CD4-positive, alpha-beta T cell treated with Interleukin-2 at 100 ng/mL for 4 hours (primary cell): ENCODE data around the gene MAST4.

ENCODE experiments used
- DNase-seq: peaks from one replicate; pipeline ENCODE4 v3.0.0-alpha.2; 2020; ENCODE audit warnings: low spot score

Gene MAST4

DNA sequence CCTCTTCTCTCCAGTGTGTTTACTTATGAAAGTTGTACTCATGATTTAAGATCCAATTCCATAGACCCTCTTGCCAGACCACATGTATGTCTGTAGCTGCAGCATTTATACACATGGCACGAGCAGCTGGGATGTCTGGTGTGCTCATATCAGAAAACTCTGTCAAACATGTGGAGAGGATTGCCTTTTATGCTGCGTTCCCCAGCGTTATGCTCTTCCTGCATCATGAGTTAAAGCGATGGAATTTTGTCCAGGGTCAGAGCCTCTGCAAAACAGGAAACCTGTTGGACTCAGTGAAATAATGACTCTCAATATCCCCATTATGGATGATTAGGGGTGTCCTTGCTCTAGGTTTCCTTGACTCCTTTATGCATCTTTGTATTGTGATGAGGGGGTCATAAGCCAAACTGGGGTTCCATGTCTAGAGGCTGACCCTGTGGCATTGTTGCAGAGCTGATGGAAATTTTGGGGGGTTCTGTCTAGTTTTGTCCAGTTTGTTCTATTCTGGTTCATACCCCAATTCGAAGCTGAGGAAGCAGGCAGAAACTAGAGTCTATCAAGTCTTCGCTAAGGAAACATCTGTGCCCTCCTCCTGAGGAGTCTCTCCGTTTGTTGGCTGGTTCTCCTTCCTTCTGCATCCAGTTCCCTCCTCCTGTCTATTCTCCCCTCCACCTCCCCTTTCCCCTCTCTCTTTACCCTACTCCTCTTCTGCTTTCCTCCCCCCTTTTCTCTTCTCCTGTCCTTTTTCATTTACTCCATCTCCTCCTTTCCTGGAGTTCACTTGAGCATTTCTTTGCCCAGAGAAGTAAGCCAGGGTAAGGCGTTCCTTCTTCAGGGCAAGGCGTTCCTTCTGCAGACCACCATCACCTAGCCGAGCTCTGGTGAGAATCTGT is 252.8 kb downstream of the MAST4 start:
- no peak for DNase-seq

DNA sequence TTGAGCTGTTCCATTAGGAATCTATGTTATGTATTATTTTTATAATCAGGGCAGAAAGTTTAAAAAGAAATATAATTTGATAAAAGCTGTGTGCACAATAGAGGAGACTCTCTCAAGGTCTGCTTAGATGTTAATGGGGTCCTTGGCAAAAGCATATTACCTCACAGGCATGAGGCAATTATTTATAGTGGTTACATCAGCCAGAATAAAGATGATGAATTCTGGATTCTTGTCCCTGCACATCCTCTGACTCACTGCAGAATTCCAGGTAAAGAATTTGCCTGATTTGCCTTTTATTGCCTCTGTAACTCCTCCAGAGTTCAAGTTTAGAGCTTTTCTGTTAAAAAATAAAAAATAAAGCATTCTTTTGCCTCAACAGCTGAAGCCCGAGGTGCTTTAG is 253.6 kb downstream of the MAST4 start:
- no peak for DNase-seq

DNA sequence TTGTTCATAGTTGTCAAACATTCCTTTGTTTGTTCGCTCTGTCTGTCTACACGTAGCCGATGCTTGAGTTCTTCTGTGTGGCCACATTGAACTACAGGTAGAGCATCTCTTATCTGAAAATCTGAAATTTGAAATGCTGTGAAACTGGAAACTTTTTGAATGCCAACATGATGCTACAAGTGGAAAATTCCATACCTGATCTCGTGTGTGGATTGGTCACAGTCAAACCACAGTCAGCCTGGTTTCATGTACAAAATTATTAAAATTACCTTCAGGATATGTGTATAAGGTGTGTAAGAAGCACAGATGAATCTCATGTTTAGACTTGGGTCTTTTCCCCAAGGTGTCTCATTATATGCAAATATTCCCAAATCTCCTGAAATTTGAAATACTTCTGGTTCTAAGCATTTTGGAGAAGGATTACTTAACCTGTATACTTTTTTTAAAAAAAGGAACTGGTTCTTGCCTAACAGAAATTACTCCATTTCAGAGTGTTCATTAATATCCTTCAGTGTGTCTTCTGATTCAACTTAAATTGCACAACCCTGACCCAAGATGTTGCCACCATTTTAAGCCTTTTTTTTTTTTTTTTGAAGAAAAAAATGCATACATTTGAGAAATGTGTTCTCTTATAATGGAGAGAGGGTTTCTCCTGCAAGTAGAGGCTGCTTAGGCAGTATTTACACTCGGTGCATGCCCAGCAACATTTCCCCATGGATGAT is 254.3 kb downstream of the MAST4 start:
- DNase-seq, result no peak

DNA sequence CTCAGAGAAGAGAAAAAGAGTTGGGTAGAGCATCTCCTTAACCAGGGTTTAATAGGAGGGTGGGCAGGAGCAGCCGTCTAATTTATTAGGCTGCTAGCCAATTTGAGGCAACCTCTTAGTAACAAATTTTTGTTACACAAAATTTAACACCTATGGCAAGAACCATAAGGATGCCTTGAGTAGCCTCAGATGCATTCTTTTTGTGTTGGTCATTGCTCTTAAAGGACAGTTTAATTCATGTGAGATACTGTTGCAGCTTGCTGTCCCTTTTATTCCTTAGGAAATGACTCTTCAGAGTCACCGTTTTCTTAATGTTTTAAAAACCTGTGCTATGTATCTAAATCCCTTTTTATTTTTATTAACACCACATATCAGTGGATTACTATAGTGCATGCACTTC is 255.1 kb downstream of the MAST4 start:
- no peak for DNase-seq

DNA sequence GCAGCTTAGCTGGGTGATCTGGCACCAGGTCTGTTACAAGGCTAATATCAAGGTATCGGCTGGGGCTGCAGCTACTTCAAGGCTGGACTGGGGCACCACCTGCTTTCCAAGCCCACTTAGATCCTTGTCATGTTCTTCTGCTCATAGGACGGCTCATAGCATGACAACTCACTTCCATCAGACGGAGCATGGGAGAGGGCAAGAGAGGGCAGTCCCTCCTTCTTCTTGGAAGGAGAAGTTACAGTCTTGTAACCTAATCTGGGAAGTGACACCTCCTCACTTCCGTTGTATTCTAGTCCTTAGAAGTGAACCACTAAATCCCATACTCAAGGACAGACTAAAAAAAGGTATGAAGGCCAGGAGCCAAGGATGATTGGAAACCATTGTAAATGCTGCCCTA is 258.2 kb downstream of the MAST4 start:
- no peak for DNase-seq

DNA sequence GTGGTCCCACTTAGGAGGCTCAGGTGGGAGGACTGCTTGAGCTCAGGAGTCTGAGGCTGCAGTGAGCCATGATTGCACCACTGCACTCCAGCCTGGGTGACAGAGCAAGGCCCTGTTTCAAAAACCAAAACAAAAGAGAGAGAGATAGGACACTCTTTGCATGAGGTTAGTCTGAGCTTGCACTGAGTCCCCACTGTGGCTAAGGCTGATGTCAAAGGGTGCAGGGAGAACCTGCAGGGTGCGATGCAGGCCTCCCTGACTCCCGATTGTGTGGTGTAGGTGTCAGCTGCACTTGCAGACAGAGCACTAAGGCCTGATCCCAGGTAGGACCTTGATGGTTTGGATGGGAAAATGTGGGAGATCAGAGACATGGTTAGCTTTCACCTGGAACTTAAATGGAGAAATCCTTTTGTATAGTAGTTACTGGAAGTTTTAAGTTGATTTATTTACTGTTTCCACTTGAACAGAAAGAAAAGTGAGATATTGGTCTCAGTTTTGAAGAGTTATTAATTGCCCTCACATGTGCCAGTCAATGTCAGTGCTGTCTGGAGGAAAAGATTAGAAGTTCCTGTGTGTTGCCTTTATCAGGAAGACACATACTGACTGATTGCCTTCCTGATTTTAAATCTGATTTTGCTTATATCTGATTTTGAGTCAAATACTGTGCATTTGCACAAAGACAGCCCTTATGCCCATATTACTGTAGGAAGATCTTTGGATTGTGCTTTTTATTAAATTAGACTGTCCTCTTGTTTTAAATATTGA is 260.0 kb downstream of the MAST4 start:
- DNase-seq, result no peak

DNA sequence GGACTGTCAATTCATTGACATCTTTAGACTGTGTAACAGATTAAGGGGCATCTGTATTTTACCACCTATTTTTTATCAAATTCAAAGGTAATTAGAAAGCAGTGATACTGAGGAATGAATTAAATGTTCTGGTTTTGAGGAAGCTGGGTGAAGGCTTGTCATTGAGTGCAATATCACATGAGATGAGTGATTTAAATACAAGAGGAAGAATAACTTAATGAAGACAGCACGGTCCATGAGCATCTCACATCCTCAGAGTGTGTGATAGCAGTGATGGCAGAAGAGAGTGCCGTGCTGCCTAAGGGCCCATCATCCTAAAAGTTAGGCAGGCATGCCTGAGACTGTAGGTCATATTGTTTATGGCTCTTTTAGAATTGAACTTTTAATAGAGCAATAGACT is 263.3 kb downstream of the MAST4 start:
- no peak for DNase-seq

DNA sequence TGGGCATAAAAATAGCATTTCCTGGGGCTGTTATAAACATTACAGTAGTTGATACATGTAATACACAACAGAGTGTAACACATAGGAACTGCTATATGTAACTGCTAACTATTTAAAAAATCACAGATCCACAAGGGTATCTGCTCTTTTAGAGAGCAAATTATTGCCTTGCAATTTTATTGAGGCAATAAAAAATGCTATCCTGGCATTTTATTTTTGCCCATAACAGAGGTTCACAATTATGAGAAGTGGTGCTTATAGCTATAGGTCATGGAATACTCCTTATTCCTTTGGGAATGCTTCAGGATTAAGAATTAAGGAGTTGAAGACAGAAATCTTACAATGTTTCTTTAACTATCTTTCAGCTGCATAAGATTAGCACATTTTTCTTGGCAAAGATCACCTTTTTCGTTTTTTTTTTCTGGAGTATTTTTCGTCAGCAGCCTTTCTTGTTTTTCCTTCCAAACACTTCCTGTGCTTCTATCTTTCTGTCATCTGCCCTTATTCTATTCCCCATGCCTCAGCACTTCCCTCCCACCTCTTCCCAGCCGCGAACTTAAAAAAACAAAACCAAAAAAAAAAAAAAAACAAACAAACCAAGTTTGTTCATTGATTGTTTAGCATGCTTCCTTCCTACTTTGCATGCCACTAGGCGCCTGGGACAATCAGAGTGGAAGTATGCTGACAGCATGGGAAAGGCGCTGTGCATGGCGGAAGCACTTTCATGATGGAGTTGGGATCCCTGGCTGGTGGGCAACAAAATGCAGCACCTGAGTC is 264.2 kb downstream of the MAST4 start:
- DNase-seq, result no peak

DNA sequence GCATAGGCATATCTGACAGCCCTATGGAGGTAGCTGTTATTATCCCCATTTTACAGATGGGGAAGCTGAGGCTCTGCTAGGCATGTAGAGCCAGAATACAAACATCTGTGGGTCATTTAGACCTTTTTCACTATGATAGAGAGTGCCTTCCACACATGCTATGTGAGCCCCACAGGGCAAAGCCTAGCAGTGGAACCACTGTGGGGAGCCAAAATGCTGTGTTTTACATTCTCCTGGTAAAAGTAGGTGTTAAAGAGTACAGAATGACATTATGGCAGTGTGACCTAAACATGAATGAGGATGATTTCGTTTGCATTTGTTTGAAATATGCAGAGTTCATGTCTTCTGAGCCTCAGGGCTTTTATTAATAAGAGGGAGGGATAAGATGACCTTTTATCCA is 265.2 kb downstream of the MAST4 start:
- DNase-seq, result no peak

DNA sequence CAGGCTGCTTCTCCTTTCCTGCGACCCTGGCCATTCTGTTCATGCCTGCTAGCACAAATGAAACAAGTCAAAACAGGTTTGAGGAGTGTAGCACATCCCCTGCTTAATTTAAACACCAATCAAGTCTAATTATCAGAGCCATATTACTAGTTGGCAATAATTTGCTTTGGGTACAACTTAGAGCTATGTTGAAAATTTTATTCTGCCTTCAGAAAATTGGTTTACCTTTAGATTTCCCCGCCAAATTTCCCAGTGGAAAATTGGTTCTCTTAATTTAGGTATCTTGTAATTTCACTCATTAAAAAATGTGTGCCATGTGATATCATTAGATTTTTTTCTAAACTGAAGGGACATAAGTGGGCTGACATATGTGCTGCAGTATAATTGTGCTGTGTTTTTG is 265.8 kb downstream of the MAST4 start:
- no peak for DNase-seq

DNA sequence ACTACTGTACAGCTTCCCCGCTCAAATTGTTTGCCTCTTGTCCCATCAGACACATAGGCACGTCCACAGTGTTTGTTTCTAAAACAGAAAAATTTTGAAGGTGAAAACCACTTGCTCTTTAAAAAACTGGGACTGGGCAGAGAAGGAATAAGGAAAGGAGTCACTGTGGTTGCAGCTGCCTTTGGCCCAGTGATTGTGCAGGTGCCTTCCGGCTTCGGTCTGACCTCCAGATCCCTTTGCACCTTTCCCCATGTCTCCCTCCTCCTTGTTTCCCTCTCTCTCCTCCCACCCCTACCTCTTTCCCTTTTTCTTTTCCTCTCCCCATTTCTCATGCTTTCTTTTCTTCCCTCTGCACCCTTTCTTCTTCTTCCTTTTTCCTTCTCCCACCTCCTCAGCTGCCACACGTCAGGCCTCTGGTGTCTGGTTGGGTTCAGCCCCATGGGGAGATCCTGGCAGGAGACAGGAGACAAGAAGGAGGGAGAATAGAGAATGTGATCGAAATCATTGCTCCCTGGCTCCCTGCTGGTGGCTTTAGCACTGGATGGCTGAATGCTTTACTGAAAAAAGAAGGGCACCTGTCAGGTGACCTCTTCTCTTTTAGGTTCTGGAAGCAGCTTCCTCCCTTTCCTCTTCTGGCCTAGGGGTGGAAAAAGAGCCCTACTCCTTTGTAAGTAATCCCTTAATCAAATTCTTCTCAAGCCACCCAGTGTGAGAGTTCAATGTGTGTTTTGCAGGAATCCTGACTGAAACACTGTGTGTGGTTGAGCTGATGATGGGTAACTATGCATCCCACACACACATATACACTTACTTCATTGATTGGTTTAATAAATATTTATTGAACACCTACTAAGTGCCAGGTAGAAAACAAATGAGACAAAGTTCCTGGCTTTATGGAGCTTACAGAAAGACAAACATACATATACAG is 267.3 kb downstream of the MAST4 start:
- no peak for DNase-seq

DNA sequence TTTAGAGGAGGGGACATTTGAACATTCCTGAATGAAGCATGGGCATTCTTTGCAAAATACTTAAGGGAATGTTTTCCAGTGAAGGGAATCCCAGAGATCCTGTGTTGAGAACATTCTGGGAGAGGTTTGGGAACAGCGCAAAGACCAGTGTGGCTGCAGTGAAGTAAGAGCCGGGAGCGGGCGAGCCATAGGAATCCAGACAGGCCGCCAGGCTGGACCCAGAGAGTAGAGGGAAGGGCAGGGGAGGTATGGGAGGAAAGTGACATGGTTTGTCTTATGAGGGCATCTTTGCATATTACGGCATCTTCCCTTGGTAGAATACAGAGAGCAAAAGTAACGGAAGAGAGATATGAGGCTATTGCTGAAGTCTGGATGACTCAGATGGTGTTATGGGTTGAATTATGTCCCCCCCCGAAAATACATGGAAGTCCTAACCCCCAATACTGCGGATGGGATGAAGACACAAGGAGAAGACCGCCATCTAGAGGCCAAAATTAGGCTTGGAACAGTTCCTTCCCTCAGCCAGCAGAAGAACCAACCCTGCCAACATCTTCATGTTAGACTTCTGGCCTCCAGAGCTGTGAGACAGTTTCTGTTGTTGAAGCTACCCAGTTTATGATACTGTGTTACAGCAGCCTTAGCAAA is 268.2 kb downstream of the MAST4 start:
- peak; percentile 51 for DNase-seq

DNA sequence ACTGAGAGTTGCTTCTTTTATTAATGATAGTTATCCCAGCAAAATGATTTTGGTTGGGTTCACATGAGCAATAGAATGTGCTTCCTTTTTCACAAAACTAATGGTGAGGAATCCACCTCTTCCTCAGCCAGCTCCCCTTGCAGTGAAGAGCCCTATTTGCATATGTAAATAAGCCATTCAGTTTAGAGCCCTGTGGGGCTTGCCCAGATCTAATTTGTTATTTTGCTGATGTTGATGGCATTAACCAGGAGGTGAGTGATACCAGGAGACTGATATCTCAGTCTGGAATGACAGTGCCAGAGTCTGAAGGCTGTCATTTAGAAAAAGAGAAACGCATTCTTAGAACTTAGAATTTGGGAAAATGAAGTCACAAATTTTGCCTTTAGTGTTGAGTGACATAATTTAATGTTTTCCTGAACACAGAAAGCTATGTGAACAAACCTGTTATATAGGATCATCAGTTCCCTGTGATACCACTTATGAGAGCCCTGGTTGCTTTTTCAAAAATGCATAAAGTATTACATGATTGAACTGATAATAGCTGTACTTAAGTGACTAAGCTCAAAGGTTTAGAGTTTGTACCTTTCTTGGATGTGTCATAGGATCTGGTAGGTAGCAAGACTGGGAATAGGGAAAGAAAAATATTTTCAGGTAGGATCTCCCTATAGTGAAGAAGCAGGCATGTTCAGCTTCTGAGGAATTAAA is 271.6 kb downstream of the MAST4 start:
- no peak for DNase-seq

DNA sequence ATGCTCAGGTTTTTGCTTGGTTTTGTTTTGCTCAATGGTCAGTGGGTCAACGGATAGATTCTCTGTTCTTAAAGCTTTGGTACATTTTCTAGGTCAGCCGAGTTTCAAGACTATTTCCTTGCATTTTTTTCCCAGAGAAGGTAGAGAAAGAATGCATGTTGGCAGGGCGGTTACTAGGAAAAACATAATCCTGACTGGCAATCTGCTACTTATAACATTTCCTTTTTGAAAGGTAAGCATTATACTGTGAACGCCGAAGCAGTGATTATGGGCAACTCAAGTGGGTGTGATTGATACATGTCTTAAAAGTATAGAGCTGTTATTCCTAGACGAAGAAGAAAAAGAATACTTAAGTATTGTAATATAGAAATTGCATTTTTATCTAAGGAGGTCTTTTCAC is 273.2 kb downstream of the MAST4 start:
- no peak for DNase-seq

DNA sequence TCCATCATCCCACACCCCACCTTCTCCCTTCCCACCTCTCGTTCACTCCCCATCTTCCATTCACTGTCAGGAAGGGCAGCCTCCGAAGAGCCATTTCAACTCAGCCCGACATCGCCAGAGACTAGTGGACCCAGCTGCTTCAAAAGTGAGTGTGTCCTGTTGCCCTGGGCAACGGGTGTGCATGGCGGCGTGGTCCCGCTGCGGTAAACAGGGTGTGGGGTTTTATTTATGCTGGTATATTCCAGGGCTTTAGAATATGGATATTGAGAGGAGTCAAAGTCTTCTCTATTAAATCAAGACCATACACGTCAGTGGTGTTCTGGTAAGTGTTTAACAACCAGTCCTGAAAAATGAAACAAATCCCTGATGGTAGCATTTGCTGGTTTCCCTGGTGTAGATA is 274.5 kb downstream of the MAST4 start:
- no peak for DNase-seq

DNA sequence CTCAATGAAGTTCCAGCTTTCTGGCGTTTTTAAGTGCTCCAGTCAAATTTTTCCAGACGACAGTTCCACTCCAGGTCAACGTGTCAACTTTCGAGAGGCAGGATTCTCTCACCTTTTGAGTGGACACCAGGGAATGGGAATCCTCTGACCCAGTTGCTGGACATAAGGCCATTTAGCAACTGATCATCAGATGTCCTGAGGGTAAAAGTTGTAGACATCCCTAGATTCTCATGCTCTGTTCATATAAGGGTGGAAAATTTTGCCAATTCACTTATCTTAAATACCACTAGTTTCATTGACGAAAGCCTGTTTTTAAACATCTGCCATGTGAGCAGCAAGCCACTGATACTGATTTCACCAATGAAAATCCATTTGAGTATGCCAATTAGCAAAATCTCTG is 275.5 kb downstream of the MAST4 start:
- DNase-seq, result no peak

DNA sequence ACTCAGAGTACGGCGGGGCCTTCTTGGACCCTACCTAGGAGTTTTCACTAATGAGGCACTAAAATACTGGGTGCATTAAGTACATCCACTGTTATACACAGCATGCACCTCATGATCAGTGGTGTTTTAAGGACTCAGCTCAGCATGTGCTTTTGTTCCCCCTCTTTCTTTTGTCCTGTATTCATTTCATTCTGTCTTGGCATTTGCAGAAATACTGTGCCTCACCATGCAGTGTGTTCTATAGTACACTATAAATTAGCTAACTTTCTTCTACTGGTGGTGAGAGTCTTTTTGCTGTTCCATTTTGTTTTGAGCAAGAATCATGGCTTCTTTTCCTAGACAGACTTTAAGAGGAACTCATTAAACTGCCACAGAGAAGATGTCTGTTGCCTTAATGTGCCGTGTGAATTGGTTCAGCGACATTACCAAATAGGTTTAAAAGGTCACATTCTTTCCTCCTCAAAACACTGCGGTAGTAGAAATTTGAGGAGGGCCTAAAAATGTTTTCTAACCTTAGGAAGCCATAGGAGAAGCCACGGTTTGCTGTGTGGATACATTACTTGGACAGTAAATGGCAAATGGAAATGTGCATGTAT is 276.6 kb downstream of the MAST4 start:
- DNase-seq, result no peak

DNA sequence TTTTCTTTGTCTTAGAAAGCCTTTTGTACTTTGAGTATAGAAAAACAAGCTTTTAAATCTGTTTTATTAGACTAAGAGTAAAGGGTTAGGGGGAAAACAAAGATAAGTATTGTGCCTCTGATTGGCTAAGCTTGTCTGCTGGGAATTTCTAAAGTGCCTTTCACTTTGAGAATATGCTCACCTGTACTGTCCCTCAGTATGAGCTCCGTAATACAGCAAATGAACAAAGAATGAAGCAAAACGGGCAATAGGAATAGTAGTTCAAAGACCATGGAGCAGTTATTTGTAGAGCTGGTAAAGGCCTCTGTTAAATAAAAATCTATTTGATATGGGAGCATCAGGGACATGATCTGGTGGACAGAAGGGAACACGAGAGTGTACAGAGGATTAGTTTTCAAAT is 277.8 kb downstream of the MAST4 start:
- DNase-seq, result no peak

DNA sequence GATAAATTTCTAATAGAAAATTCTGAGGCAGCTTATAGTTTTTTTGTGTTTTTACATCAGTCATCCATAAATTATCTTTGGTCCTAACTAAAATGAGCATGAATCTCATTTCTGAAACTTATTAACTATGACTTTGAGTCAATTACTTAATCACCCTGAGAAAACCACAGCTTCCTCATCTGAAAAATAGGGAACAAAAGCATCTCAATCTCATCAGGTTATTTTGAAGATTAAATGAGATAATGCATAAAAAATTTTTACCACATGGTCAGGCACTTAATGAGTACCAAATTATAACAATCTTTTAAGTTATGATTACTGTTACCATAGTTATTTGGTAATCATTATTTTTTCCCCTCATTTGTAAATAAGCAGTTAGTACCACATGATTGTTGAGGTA is 279.1 kb downstream of the MAST4 start:
- no peak for DNase-seq
